GM23338 (cell line): ENCODE results near the gene PDRG1.

Experiments used
- CREB1 ChIP-seq: fragments of 250-450 bp; sonication (Bioruptor Pico); IDR thresholded peaks from 2 replicates; pipeline ENCODE4 v1.5.0; 2020; ENCODE audit warnings: low read depth, mild to moderate bottlenecking, moderate library complexity
- CTCF ChIP-seq, 2 experiments: fragments of 200-600 bp in 1 of 2; sonication (generic) in 1 of 2; conservative IDR thresholded peaks; 2 replicates each; pipeline versions ENCODE4 v1.5.1 to v1.6.1; 2016 to 2017; ENCODE audit warnings: antibody characterized with exemption in 2 of 2, low read depth in 2 of 2, mild to moderate bottlenecking in 2 of 2, moderate library complexity in 1 of 2
- EZH2 ChIP-seq: fragments of 200-600 bp; sonication (generic); IDR thresholded peaks from one replicate; pipeline ENCODE4 v1.8.0; 2017; ENCODE audit warnings: antibody characterized with exemption, mild to moderate bottlenecking, low read depth; ENCODE audit not compliant: unreplicated experiment
- EZH2phosphoT487 ChIP-seq: fragments of 200-600 bp; sonication (generic); IDR thresholded peaks from one replicate; pipeline ENCODE4 v1.8.1; 2018; ENCODE audit warnings: antibody characterized with exemption; ENCODE audit not compliant: unreplicated experiment
- JUNB ChIP-seq: IDR thresholded peaks from one replicate; pipeline ENCODE4 v1.6.1; 2016; ENCODE audit warnings: antibody characterized with exemption; ENCODE audit not compliant: unreplicated experiment
- POLR2AphosphoS5 ChIP-seq: IDR thresholded peaks from 2 replicates; pipeline ENCODE4 v1.6.1; 2016; ENCODE audit warnings: antibody characterized with exemption, low read depth
- REST ChIP-seq: IDR thresholded peaks from one replicate; pipeline ENCODE4 v1.6.1; 2018; ENCODE audit warnings: antibody characterized with exemption; ENCODE audit not compliant: unreplicated experiment
- STAT1 ChIP-seq: IDR thresholded peaks from one replicate; pipeline ENCODE4 v1.6.1; 2016; ENCODE audit warnings: antibody characterized with exemption; ENCODE audit not compliant: unreplicated experiment
- ZNF114 ChIP-seq: fragments of 250-450 bp; sonication (Bioruptor Pico); IDR thresholded peaks from 2 replicates; pipeline ENCODE4 v1.5.0; 2020; ENCODE audit warnings: mild to moderate bottlenecking, moderate library complexity
- ZNF331 ChIP-seq: fragments of 250-450 bp; sonication (Bioruptor Pico); IDR thresholded peaks from 2 replicates; pipeline ENCODE4 v1.5.0; 2020; ENCODE audit warnings: low read depth, mild to moderate bottlenecking, moderate library complexity

- TF ChIP-seq CTCF (conservative IDR thresholded peaks at IDR 0.05; ENCODE audit: low read depth in 2 of 2) (no peak), EZH2 (no peak), STAT1 (no peak), REST (no peak), EZH2phosphoT487 (no peak), POLR2AphosphoS5 (no peak), ZNF114 (no peak), ZNF331 (CRISPR knock-in tag) (no peak), CREB1 (no peak), JUNB (no peak)
Observed at GRCh38 chr20:31951203-31951529, 680 bp downstream of the PDRG1 start.
